IMR-90 (cell line): ENCODE data around the gene SLC1A5. TPM values are rescaled to one million over a fixed set of nuclear protein-coding genes. Genes with fewer than 3 reads are reported as not detected.

ENCODE experiments used
- ATAC-seq: fragments of 200-7000 bp; cut with Tn5 transposase; 2 replicates; pipeline ENCODE4 v1.9.1; 2020; ENCODE audit warnings: low read depth, mild to moderate bottlenecking, moderate library complexity
- BruUV-seq: library from RNA; stranded (reverse); fragments of 400-500 nt; replicated peaks from 2 replicates; lab custom pipeline; 2021; lab: Mats Ljungman, UMichigan
- CTCF ChIA-PET: fragments of 300-600 bp; formaldehyde crosslinking; extraction: SDS; loops from one replicate; lab custom pipeline; 2021; ENCODE audit warnings: antibody characterized with exemption; lab: Yijun Ruan, JAX
- POLR2A ChIA-PET: fragments of 300-600 bp; sonication (Branson Sonifier 250); formaldehyde crosslinking; loops from one replicate; lab custom pipeline; 2022; ENCODE audit warnings: antibody characterized with exemption; ENCODE audit not compliant: unreplicated experiment; lab: Charles Lee
- DNase-seq: peaks from one replicate; pipeline ENCODE4 v3.0.0; 2013
- H2AFZ ChIP-seq: replicated peaks from 2 replicates; pipeline ENCODE3; 2013; ENCODE audit warnings: low read length, mild to moderate bottlenecking; ENCODE audit not compliant: poor library complexity
- H2AK5ac ChIP-seq: 2 replicates; pipeline ENCODE4 v1.6.1; 2013; ENCODE audit warnings: low read depth, low read length, inconsistent platforms
- H2AK9ac ChIP-seq: replicated peaks from 2 replicates; pipeline ENCODE3; 2013; ENCODE audit warnings: mild to moderate bottlenecking, low read depth, low read length, moderate library complexity; ENCODE audit not compliant: poor library complexity
- H2BK120ac ChIP-seq: 2 replicates; pipeline ENCODE4 v1.6.1; 2013; ENCODE audit warnings: low read depth, low read length, inconsistent platforms
- H2BK15ac ChIP-seq: 3 replicates; pipeline ENCODE4 v1.6.1; 2013; ENCODE audit warnings: low read depth, low read length, inconsistent platforms
- H2BK20ac ChIP-seq: 2 replicates; pipeline ENCODE4 v1.6.1; 2013; ENCODE audit warnings: low read depth, mild to moderate bottlenecking, inconsistent platforms, low read length, moderate library complexity
- H2BK5ac ChIP-seq: 2 replicates; pipeline ENCODE4 v1.6.1; 2013; ENCODE audit warnings: mild to moderate bottlenecking, low read depth, low read length, inconsistent platforms; ENCODE audit not compliant: poor library complexity, severe bottlenecking
- H3K14ac ChIP-seq: replicated peaks from 2 replicates; pipeline ENCODE4 v1.6.1; 2013; ENCODE audit warnings: low read depth, low read length, inconsistent platforms
- H3K18ac ChIP-seq: 2 replicates; pipeline ENCODE4 v1.6.1; 2013; ENCODE audit warnings: low read depth, low read length, control low read depth
- H3K23ac ChIP-seq: 2 replicates; pipeline ENCODE4 v1.6.1; 2013; ENCODE audit warnings: low read depth, low read length, inconsistent platforms
- H3K27ac ChIP-seq: 2 replicates; pipeline ENCODE4 v1.5.1; 2013; ENCODE audit warnings: mild to moderate bottlenecking, control low read depth, low read length; ENCODE audit not compliant: insufficient read depth
- H3K27me3 ChIP-seq: 2 replicates; pipeline ENCODE4 v1.6.1; 2013; ENCODE audit warnings: low read length; ENCODE audit not compliant: control insufficient read depth, insufficient read depth
- H3K36me3 ChIP-seq: 2 replicates; pipeline ENCODE4 v1.6.1; 2013; ENCODE audit warnings: low read length, mixed read lengths; ENCODE audit not compliant: control insufficient read depth, insufficient read depth
- H3K4ac ChIP-seq: 2 replicates; pipeline ENCODE4 v1.6.1; 2013; ENCODE audit warnings: low read depth, low read length, inconsistent platforms
- H3K4me1 ChIP-seq: 2 replicates; pipeline ENCODE4 v1.6.1; 2013; ENCODE audit warnings: low read length, mixed read lengths; ENCODE audit not compliant: control insufficient read depth, insufficient read depth
- H3K4me2 ChIP-seq: 2 replicates; pipeline ENCODE4 v1.6.1; 2013; ENCODE audit warnings: low read depth, mild to moderate bottlenecking, control low read depth, low read length, moderate library complexity
- H3K4me3 ChIP-seq: 2 replicates; pipeline ENCODE4 v1.5.1; 2013; ENCODE audit warnings: low read depth, mild to moderate bottlenecking, control low read depth, low read length, moderate library complexity; ENCODE audit not compliant: insufficient read depth
- H3K56ac ChIP-seq: 2 replicates; pipeline ENCODE4 v1.6.1; 2013; ENCODE audit warnings: low read length, inconsistent platforms; ENCODE audit not compliant: insufficient read depth; ENCODE audit errors: extremely low read depth
- H3K79me1 ChIP-seq, 2 experiments: 2 replicates each; pipeline ENCODE4 v1.6.1; 2013; ENCODE audit warnings: low read length in 2 of 2, inconsistent platforms in 1 of 2, low read depth in 1 of 2
- H3K9ac ChIP-seq: 2 replicates; pipeline ENCODE4 v1.6.1; 2013; ENCODE audit warnings: low read depth, low read length, control low read depth
- H3K9me1 ChIP-seq: 2 replicates; pipeline ENCODE4 v1.6.1; 2013; ENCODE audit warnings: low read length, inconsistent platforms; ENCODE audit not compliant: insufficient read depth
- H3K9me3 ChIP-seq: 2 replicates; pipeline ENCODE4 v1.6.1; 2013; ENCODE audit warnings: low read length; ENCODE audit not compliant: control insufficient read depth, insufficient read depth
- H4K20me1 ChIP-seq: 2 replicates; pipeline ENCODE4 v1.6.1; 2013; ENCODE audit warnings: low read length, inconsistent platforms; ENCODE audit not compliant: insufficient read depth
- H4K5ac ChIP-seq: 2 replicates; pipeline ENCODE4 v1.6.1; 2013; ENCODE audit warnings: mild to moderate bottlenecking, low read depth, low read length, control low read depth
- H4K8ac ChIP-seq, 2 experiments: 2 replicates each; pipeline ENCODE4 v1.6.1; 2013; ENCODE audit warnings: low read depth in 2 of 2, low read length in 2 of 2, control low read depth in 1 of 2, inconsistent platforms in 1 of 2
- H4K91ac ChIP-seq: 2 replicates; pipeline ENCODE4 v1.6.1; 2013; ENCODE audit warnings: low read depth, low read length, inconsistent platforms; ENCODE audit not compliant: insufficient read depth
- BHLHE40 ChIP-seq: fragments of 150-350 bp; IDR thresholded peaks from 2 replicates; pipeline ENCODE4 v1.6.1; 2016; ENCODE audit warnings: mild to moderate bottlenecking, low read depth, low read length
- CTCF ChIP-seq: conservative IDR thresholded peaks from 2 replicates; pipeline ENCODE4 v1.5.1; 2012; ENCODE audit warnings: mild to moderate bottlenecking, low read depth, low read length, improper control_type of control experiment
- ELK1 ChIP-seq: fragments of 150-350 bp; IDR thresholded peaks from 2 replicates; pipeline ENCODE4 v1.6.1; 2016; ENCODE audit warnings: low read depth, mild to moderate bottlenecking, low read length, moderate library complexity, borderline replicate concordance
- FOS ChIP-seq: fragments of 150-350 bp; IDR thresholded peaks from 2 replicates; pipeline ENCODE4 v1.6.1; 2016; ENCODE audit warnings: low read depth, low read length
- MAFK ChIP-seq: IDR thresholded peaks from 2 replicates; pipeline ENCODE4 v1.6.1; 2012; ENCODE audit warnings: low read depth, low read length, improper control_type of control experiment
- MAZ ChIP-seq: IDR thresholded peaks from 2 replicates; pipeline ENCODE4 v1.6.1; 2012; ENCODE audit warnings: low read depth, mild to moderate bottlenecking, low read length, improper control_type of control experiment, moderate library complexity, borderline replicate concordance
- MXI1 ChIP-seq: IDR thresholded peaks from 2 replicates; pipeline ENCODE4 v1.6.1; 2012; ENCODE audit warnings: low read depth, mild to moderate bottlenecking, low read length, moderate library complexity, borderline replicate concordance
- NFE2L2 ChIP-seq: fragments of 150-350 bp; IDR thresholded peaks from 2 replicates; pipeline ENCODE4 v1.6.1; 2016; ENCODE audit warnings: low read depth, mild to moderate bottlenecking, low read length
- POLR2A ChIP-seq: IDR thresholded peaks from 2 replicates; pipeline ENCODE4 v1.6.1; 2012; ENCODE audit warnings: mild to moderate bottlenecking, low read depth, low read length
- RAD21 ChIP-seq: IDR thresholded peaks from 2 replicates; pipeline ENCODE4 v1.6.1; 2012; ENCODE audit warnings: low read length, improper control_type of control experiment
- RCOR1 ChIP-seq: IDR thresholded peaks from 2 replicates; pipeline ENCODE4 v1.6.1; 2012; ENCODE audit warnings: mild to moderate bottlenecking, low read length, improper control_type of control experiment; ENCODE audit not compliant: insufficient replicate concordance
- RFX5 ChIP-seq: IDR thresholded peaks from 2 replicates; pipeline ENCODE4 v1.8.0; 2012; ENCODE audit warnings: low read depth, mild to moderate bottlenecking, low read length, moderate library complexity
- SMC3 ChIP-seq: fragments of 150-350 bp; IDR thresholded peaks from 2 replicates; pipeline ENCODE4 v1.6.1; 2016; ENCODE audit warnings: low read depth, mild to moderate bottlenecking, antibody characterized with exemption, low read length, moderate library complexity
- USF2 ChIP-seq: fragments of 150-350 bp; IDR thresholded peaks from 2 replicates; pipeline ENCODE4 v1.6.1; 2017; ENCODE audit warnings: mild to moderate bottlenecking, antibody characterized with exemption, low read length, low read depth
- WGBS, 2 experiments: methylation state at CpG; one replicate each; pipeline versions ENCODE4 v1.1.5 to v1.1.7; 2013; ENCODE audit warnings: missing lambda C conversion rate in 2 of 2; ENCODE audit not compliant: insufficient read length in 1 of 2; ENCODE audit errors: extremely low coverage in 2 of 2; 5-methylcytosine and 5-hydroxymethylcytosine counted together
- dilution Hi-C: fragments of 300-500 bp; cut with HindIII; formaldehyde crosslinking; loops from one replicate; pipeline ENCODE4 v1.14.3; 2018; ENCODE audit warnings: low sequenced_read_pairs; ENCODE audit not compliant: unreplicated experiment
- in situ Hi-C: fragments of 300-500 bp; cut with MboI; formaldehyde crosslinking; loops from 3 replicates; pipeline ENCODE4 v1.14.3; 2019; ENCODE audit warnings: low sequenced_read_pairs, inconsistent platforms, mixed read lengths
- intact Hi-C: fragments of 100-400 bp; cut with micrococcal nuclease; formaldehyde crosslinking; loops from 2 replicates; pipeline ENCODE4 v1.10.0; 2022
- polyA plus RNA-seq, 3 experiments: library from polyadenylated mRNA; depleted of rRNA; stranded (reverse); fragments of >200 nt; gene quantifications; 2 replicates each; pipeline ENCODE4 v1.2.3, GENCODE V29; 2012; ENCODE audit warnings: low replicate concordance in 1 of 3
- total RNA-seq: library from RNA; depleted of rRNA; stranded (reverse); fragments of >200 nt; gene quantifications from 2 replicates; pipeline ENCODE4 v1.2.3, GENCODE V29; 2012

SLC1A5 gene
- total and polyA plus RNA-seq, 2 of the 4 experiments (the other 2 are of a cell fraction) = 142 to 171 TPM

GRCh38 chr19:46730595-46730994, 57.8 kb downstream of the SLC1A5 start (continued):
- TF ChIP-seq CTCF = no peak

GRCh38 chr19:46730187-46730586, 58.2 kb downstream of the SLC1A5 start:
- Histone ChIP-seq H3K4me1 (peaks cover 16% of the 10 kb centered on the region), H4K91ac (no peak overlapping the region; the same call in 1 of the 2 replicates), H3K9ac (no peak overlapping the region), H2AK5ac (peak overlapping the region; percentile 76; the same call in 1 of the 2 replicates), H2BK120ac (no peak overlapping the region), H3K18ac (no peak overlapping the region), H2BK5ac (peak overlapping the region; percentile 40), H3K36me3 (peaks cover 73% of the 10 kb centered on the region), H3K4me3 (no peak overlapping the region), H2BK20ac (no peak overlapping the region), H3K27me3 (no peaks in the 10 kb centered on the region), H3K27ac (no peak overlapping the region), H3K14ac (no peak overlapping the region), H3K4me2 (no peak overlapping the region), H4K8ac (no peak overlapping the region), H3K9me1 (peaks cover 17% of the 10 kb centered on the region; the same call in 1 of the 2 replicates), H2BK15ac (no peak overlapping the region), H3K56ac (no peak overlapping the region), H2AK9ac (peak overlapping the region; percentile 69), H3K4ac (no peak overlapping the region), H3K9me3 (no peaks in the 10 kb centered on the region), H2AFZ (no peak overlapping the region), H4K5ac (no peak overlapping the region), H3K79me1 (peaks cover 37 to 88% of the 10 kb centered on the region in 2 experiments), H3K23ac (no peak overlapping the region), H4K20me1 (peaks cover 76% of the 10 kb centered on the region)
- intact Hi-C loops (no loop called here), dilution Hi-C loops (no loop called here), in situ Hi-C loops (no loop called here)
- ATAC-seq = no peak
- BruUV-seq = no TSS peak
- 100% methylated on average over 1 of the region's 9 CpGs; no CpG with 5 or more reads in 1 of the 2 experiments for whole genome bisulfite sequencing, 2 experiments
- no peak for DNase-seq
- ChIA-PET CTCF (interaction anchor here (1.8 kb wide), 1 partner anchor 11 kb away, joined by 8 read pairs; no protein-coding TSS in a partner anchor), POLR2A (no interaction called here)
- TF ChIP-seq MXI1 (no peak), SMC3 (no peak), FOS (no peak), ELK1 (no peak), POLR2A (no peak), USF2 (no peak), MAFK (no peak), RCOR1 (no peak), NFE2L2 (no peak), BHLHE40 (no peak), RFX5 (no peak), MAZ (no peak), RAD21 (no peak)
